ENCODE measurements around the gene SIGLEC15.
A peak's percentile ranks its signal among the peaks of the same experiment; 100 is the strongest.

The SIGLEC15 gene

DNA sequence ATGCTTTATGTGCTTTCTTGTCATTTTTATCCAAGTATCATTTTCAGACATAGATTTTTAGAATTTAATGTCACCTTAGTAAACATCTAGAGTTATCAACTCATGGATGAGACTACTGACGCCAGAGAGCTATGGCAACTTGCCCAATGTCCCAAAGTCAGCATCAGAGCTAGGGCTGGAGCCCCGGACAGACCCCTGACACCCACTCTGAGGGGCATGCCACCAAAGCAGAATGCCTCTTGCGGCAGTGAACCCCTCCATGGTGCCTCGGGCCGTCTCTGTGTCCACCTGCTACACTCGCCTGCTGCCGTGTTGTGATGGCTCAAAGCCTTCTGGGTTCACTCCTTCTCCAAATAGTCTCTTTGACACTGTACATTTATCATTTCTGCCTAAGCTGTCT is 5.4 kb downstream of the SIGLEC15 start:
- no peak overlapping the region for H3K4me3 ChIP-seq (ENCODE audit: low read length)
- TF ChIP-seq, protein P1, sequence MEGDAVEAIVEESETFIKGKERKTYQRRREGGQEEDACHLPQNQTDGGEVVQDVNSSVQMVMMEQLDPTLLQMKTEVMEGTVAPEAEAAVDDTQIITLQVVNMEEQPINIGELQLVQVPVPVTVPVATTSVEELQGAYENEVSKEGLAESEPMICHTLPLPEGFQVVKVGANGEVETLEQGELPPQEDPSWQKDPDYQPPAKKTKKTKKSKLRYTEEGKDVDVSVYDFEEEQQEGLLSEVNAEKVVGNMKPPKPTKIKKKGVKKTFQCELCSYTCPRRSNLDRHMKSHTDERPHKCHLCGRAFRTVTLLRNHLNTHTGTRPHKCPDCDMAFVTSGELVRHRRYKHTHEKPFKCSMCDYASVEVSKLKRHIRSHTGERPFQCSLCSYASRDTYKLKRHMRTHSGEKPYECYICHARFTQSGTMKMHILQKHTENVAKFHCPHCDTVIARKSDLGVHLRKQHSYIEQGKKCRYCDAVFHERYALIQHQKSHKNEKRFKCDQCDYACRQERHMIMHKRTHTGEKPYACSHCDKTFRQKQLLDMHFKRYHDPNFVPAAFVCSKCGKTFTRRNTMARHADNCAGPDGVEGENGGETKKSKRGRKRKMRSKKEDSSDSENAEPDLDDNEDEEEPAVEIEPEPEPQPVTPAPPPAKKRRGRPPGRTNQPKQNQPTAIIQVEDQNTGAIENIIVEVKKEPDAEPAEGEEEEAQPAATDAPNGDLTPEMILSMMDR (conservative IDR thresholded peaks at IDR 0.05; ENCODE audit: low read depth, low read length), result no peak
- no peak for DNase-seq (ENCODE audit: low read depth)

DNA sequence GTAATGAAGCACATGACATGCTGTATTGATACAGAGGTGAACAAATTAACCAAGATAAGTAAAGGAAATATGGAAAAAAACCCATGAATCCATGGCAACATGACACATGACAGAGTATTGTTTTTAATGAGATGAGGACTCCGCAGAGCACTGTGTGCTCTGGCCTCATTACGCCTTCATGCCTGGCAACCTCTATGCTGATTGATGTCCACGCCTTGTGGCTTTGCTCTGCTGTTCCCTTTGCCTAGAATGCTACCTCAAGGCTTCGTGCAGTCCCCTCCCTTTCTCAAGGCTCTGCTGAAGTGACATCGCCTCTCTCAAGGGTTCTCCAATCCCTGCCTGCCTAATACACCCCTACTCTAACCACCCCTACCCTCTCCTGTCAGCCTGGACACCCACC is 8.4 kb downstream of the SIGLEC15 start:
- TF ChIP-seq, protein P1 (conservative IDR thresholded peaks at IDR 0.05; ENCODE audit: low read depth, low read length), result no peak
- no peak overlapping the region for H3K4me3 ChIP-seq (ENCODE audit: low read length)
- no peak for DNase-seq (ENCODE audit: low read depth)

DNA sequence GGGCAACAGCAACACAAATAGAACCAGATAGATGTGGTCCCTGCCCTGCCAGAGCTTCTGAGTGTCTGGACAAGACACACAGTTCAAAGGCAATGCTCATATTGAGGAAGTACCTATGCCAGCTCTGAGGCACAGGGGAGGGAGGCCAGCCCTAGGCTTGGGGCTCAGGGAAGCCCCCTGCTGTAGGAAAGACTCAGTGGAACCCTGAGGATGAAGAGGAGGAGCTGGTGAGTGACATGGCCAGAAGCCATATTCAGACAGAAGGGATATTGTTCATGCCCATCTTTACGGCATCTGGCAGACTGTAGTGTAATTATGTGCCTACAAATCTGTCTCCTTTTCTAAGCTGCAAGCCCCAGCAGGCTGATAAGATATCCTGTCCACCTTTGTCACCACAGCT is 8.8 kb downstream of the SIGLEC15 start:
- H3K4me3 ChIP-seq (ENCODE audit: low read length), result no peak overlapping the region
- no peak for DNase-seq (ENCODE audit: low read depth)
- TF ChIP-seq, protein P1 (conservative IDR thresholded peaks at IDR 0.05; ENCODE audit: low read depth, low read length), result no peak

DNA sequence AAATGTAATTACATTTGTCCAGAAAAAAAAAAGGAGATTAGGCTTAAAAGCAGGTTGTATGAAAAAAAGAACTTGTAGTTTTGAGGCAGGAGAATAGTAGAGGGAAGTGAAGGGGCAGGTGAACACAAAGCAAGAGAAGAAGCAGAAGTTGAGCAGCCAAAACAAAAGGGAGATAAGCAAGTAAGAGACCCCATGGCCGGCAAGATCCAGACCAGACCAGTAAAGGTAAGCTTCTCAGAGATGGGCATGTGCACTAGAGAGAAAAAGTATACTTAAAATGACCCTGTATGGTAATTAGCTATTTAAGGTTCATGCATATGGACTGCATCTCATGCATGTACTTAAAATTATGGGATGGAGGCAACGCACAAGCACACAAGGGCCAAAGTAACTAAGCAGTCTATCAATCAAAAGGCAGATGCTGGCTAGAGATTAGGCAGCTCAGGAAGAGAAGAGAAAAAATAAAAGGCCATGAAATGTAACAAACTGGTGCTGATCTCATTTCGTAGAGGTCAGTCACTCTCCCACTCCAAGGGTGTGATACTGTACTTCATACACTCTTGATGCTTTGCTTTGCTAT is 9.7 kb downstream of the SIGLEC15 start:
- TF ChIP-seq, protein P1 (conservative IDR thresholded peaks at IDR 0.05; ENCODE audit: low read depth, low read length), result no peak
- H3K4me3 ChIP-seq (ENCODE audit: low read length), result no peak overlapping the region
- no peak for DNase-seq (ENCODE audit: low read depth)

DNA sequence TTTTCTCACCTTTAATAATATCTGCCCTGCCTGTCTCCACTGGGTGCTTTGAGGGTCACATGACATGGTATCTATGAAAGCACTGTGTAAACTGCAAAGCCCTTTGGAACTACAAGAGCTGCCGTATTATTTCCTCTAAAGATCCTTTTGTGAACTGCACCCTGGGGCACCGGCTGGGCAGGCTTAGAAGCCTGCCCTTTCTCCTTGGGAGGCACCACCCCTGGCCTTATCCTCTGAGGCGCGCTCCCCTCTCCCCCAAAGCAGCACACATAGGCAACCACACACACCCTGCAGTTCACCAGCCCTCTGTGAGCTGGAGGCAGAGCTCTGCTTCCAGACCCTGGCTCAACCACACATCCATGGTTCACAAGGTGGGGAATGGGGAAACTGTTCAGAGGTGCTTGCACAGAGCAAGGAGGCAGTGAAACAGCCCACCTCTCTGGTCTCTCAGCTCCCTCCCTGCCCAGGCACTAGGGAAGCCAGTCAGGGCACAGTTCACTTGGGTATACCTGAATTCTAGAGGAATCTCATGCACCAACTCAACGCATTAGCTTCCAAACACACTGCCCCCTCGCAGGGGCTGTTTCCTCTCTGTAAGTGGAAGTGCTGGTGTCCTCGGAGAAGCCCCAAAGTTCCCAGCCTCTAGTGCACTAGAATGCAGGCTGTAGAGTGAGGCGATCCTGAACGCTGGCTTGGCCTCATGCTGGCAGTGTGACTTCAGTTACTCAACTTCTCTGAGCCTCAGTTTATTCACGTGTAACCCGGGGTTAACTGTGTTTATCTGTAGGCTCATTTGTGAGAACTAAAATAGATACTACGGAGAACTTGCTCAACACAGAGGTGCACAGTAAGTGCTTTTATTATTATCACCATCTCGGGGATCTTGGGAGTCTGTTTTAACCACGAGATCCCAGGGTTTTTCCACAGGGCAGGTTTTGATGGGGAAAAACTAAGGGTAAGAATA is 11.0 kb downstream of the SIGLEC15 start:
- H3K4me3 ChIP-seq (ENCODE audit: low read length), result no peak overlapping the region
- DNase-seq (ENCODE audit: low read depth), result no peak
- TF ChIP-seq, protein P1 (conservative IDR thresholded peaks at IDR 0.05; ENCODE audit: low read depth, low read length), result no peak

DNA sequence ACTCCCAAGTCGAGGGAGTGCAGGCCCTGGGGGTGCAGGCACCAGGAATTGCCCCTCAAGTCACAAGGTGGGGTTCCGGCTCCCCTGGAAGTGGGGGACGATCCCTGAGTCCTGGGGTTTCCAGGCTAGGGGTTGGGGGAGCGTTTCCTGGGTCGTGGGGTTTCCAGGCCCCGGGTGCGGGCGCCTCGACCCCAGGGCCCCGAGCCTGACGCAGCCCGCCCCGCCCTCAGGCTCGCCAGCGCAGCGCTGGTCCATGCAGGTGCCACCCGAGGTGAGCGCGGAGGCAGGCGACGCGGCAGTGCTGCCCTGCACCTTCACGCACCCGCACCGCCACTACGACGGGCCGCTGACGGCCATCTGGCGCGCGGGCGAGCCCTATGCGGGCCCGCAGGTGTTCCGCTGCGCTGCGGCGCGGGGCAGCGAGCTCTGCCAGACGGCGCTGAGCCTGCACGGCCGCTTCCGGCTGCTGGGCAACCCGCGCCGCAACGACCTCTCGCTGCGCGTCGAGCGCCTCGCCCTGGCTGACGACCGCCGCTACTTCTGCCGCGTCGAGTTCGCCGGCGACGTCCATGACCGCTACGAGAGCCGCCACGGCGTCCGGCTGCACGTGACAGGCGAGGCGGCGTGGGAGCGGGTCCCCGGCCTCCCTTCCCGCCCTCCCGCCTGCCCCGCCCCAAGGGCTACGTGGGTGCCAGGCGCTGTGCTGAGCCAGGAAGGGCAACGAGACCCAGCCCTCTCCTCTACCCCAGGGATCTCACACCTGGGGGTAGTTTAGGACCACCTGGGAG is 12.0 kb downstream of the SIGLEC15 start:
- no peak overlapping the region for H3K4me3 ChIP-seq (ENCODE audit: low read length)
- DNase-seq (ENCODE audit: low read depth), result no peak
- TF ChIP-seq, protein P1 (conservative IDR thresholded peaks at IDR 0.05; ENCODE audit: low read depth, low read length), result peak; percentile 31

Measured in retinal pigment epithelial cell (primary cell).